ENCODE data around the gene ANTXR2.
"Not testable (repeated sequence)": the region's sequence is repeated elsewhere in the genome, so short reads cannot be mapped to it uniquely, and the experiment has no call there.

ANTXR2 gene

GRCh38 chr4:79915246-79915645 lies 157.8 kb downstream of the ANTXR2 start:
- DNase-seq (ENCODE audit: low spot score), result no peak

GRCh38 chr4:79913581-79913980 lies 159.4 kb downstream of the ANTXR2 start:
- DNase-seq (ENCODE audit: low spot score), result no peak

- DNase-seq (ENCODE audit: low spot score), result no peak
These were observed 166.0 kb downstream of the ANTXR2 start for GRCh38 chr4:79907001-79907400.

GRCh38 chr4:79906303-79906702 lies 166.7 kb downstream of the ANTXR2 start:
- DNase-seq (ENCODE audit: low spot score), result no peak

- no peak for DNase-seq (ENCODE audit: low spot score)
These were observed 167.8 kb downstream of the ANTXR2 start for GRCh38 chr4:79905212-79905611.

- DNase-seq (ENCODE audit: low spot score), result no peak
These were observed 168.7 kb downstream of the ANTXR2 start for GRCh38 chr4:79904331-79904730.

GRCh38 chr4:79900182-79900581 lies 172.8 kb downstream of the ANTXR2 start:
- DNase-seq (ENCODE audit: low spot score), result no peak

- no peak for DNase-seq (ENCODE audit: low spot score)
These were observed 173.5 kb downstream of the ANTXR2 start for GRCh38 chr4:79899481-79899880.

GRCh38 chr4:79898055-79898454 lies 175.0 kb downstream of the ANTXR2 start:
- DNase-seq (ENCODE audit: low spot score), result no peak

- DNase-seq (ENCODE audit: low spot score), result no peak
These were observed 175.9 kb downstream of the ANTXR2 start for GRCh38 chr4:79897174-79897573.

- DNase-seq (ENCODE audit: low spot score), result no peak
These were observed 179.6 kb downstream of the ANTXR2 start for GRCh38 chr4:79893456-79893855.

GRCh38 chr4:79889026-79889425 lies 184.0 kb downstream of the ANTXR2 start:
- not testable (repeated sequence) for DNase-seq (ENCODE audit: low spot score)

GRCh38 chr4:79886557-79886956 lies 186.5 kb downstream of the ANTXR2 start:
- no peak for DNase-seq (ENCODE audit: low spot score)

- DNase-seq (ENCODE audit: low spot score), result no peak
These were observed 187.0 kb downstream of the ANTXR2 start for GRCh38 chr4:79886021-79886420.

GRCh38 chr4:79883290-79883689 lies 189.7 kb downstream of the ANTXR2 start:
- no peak for DNase-seq (ENCODE audit: low spot score)

- DNase-seq (ENCODE audit: low spot score), result no peak
These were observed 190.2 kb downstream of the ANTXR2 start for GRCh38 chr4:79882806-79883205.

GRCh38 chr4:79881407-79881806 lies 191.6 kb downstream of the ANTXR2 start:
- DNase-seq (ENCODE audit: low spot score), result no peak

- DNase-seq (ENCODE audit: low spot score), result no peak
These were observed 195.5 kb downstream of the ANTXR2 start for GRCh38 chr4:79877511-79877910.

GRCh38 chr4:79875344-79875899 lies 197.6 kb downstream of the ANTXR2 start:
- no peak for DNase-seq (ENCODE audit: low spot score)

- DNase-seq (ENCODE audit: low spot score), result no peak
These were observed 198.8 kb downstream of the ANTXR2 start for GRCh38 chr4:79874197-79874596.

- DNase-seq (ENCODE audit: low spot score), result no peak
These were observed 200.3 kb downstream of the ANTXR2 start for GRCh38 chr4:79872738-79873137.

- DNase-seq (ENCODE audit: low spot score), result no peak
These were observed 201.1 kb downstream of the ANTXR2 start for GRCh38 chr4:79871961-79872360.

- DNase-seq (ENCODE audit: low spot score), result no peak
These were observed 203.3 kb downstream of the ANTXR2 start for GRCh38 chr4:79869597-79870237.

- no peak for DNase-seq (ENCODE audit: low spot score)
These were observed 207.8 kb downstream of the ANTXR2 start for GRCh38 chr4:79865201-79865597.
